SU-DHL-6 (cell line): ENCODE results near the gene HIVEP3.

Source experiments
- H2AFZ ChIP-seq: fragments of 200-600 bp; sonication (generic); 2 replicates; pipeline ENCODE4 v1.6.1; 2014; ENCODE audit warnings: low read depth, mild to moderate bottlenecking, moderate library complexity, mixed read lengths, antibody characterized with exemption, low read length; ENCODE audit not compliant: severe bottlenecking
- H3F3A ChIP-seq: fragments of 200-600 bp; shearing (Covaris generic); 2 replicates; pipeline ENCODE4 v1.6.0; 2016; ENCODE audit warnings: antibody characterized with exemption, mild to moderate bottlenecking; ENCODE audit not compliant: insufficient read depth
- H3K27ac ChIP-seq: fragments of 200-600 bp; sonication (generic); 2 replicates; pipeline ENCODE4 v1.5.1; 2016; ENCODE audit warnings: low read depth, mild to moderate bottlenecking, low read length, moderate library complexity, mixed read lengths
- H3K27me3 ChIP-seq: fragments of 200-600 bp; sonication (generic), shearing (Covaris generic); 2 replicates; pipeline ENCODE4 v1.6.0; 2014; ENCODE audit warnings: mild to moderate bottlenecking, low read length
- H3K36me3 ChIP-seq: fragments of 200-600 bp; sonication (generic); 2 replicates; pipeline ENCODE4 v1.6.1; 2014; ENCODE audit warnings: mild to moderate bottlenecking, low read length, mixed read lengths
- H3K4me2 ChIP-seq: fragments of 300-600, 200-600 bp; shearing (Covaris generic), sonication (generic); 2 replicates; pipeline ENCODE4 v1.6.0; 2014; ENCODE audit warnings: low read length, low read depth, mild to moderate bottlenecking; ENCODE audit not compliant: poor library complexity, severe bottlenecking
- H3K4me3 ChIP-seq: fragments of 200-600 bp; sonication (generic); 2 replicates; pipeline ENCODE4 v1.5.1; 2014; ENCODE audit warnings: antibody characterized with exemption, low read length, mild to moderate bottlenecking, mixed read lengths; ENCODE audit not compliant: insufficient read depth, poor library complexity, severe bottlenecking
- H3K79me2 ChIP-seq: fragments of 200-600 bp; sonication (generic); 2 replicates; pipeline ENCODE4 v1.6.1; 2014; ENCODE audit warnings: mild to moderate bottlenecking, low read length, moderate library complexity; ENCODE audit not compliant: insufficient read depth
- H3K9ac ChIP-seq: fragments of 200-600 bp; sonication (generic); 2 replicates; pipeline ENCODE4 v1.7.0; 2014; ENCODE audit warnings: mild to moderate bottlenecking, low read length
- H3K9me2 ChIP-seq: fragments of 200-600 bp; sonication (generic); replicated peaks from 2 replicates; pipeline ENCODE4 v1.6.1; 2014; ENCODE audit warnings: low read length; ENCODE audit not compliant: insufficient read depth
- H3K9me3 ChIP-seq: fragments of 200-600 bp; sonication (generic); 2 replicates; pipeline ENCODE4 v1.6.1; 2014; ENCODE audit warnings: low read length, mixed read lengths; ENCODE audit not compliant: insufficient read depth
- H4K20me1 ChIP-seq: fragments of 200-600 bp; sonication (generic); 2 replicates; pipeline ENCODE4 v1.6.1; 2014; ENCODE audit warnings: low read depth, mild to moderate bottlenecking, antibody characterized with exemption, low read length, moderate library complexity, mixed read lengths
- CTCF ChIP-seq: fragments of 200-600 bp; sonication (generic); IDR thresholded peaks from one replicate; pipeline ENCODE4 v1.5.1; 2017; ENCODE audit warnings: antibody characterized with exemption, mild to moderate bottlenecking, low read length, moderate library complexity; ENCODE audit not compliant: insufficient read depth, poor library complexity, severe bottlenecking
- EZH2phosphoT487 ChIP-seq: fragments of 200-600 bp; sonication (generic), shearing (Covaris generic); conservative IDR thresholded peaks from 2 replicates; pipeline ENCODE4 v1.6.1; 2018; ENCODE audit warnings: mild to moderate bottlenecking, antibody characterized with exemption, low read length, moderate library complexity, mixed read lengths

Gene HIVEP3

GRCh38 chr1:41849211-41849759 is 69.4 kb downstream of the HIVEP3 start:
- no peaks in the 10 kb centered on the region for H4K20me1 ChIP-seq
- H3K79me2 ChIP-seq = no peaks in the 10 kb centered on the region
- H3K27me3 ChIP-seq = no peaks in the 10 kb centered on the region
- no peaks in the 10 kb centered on the region for H3F3A ChIP-seq
- no peak overlapping the region for H3K4me2 ChIP-seq
- no peaks in the 10 kb centered on the region for H3K36me3 ChIP-seq
- no peak overlapping the region for H2AFZ ChIP-seq
- no peak overlapping the region for H3K9ac ChIP-seq
- TF ChIP-seq CTCF (no peak), EZH2phosphoT487 (no peak)
- no peak overlapping the region for H3K27ac ChIP-seq
- H3K9me2 ChIP-seq = no peaks in the 10 kb centered on the region
- H3K4me3 ChIP-seq = no peak overlapping the region
- H3K9me3 ChIP-seq = no peaks in the 10 kb centered on the region

DNA sequence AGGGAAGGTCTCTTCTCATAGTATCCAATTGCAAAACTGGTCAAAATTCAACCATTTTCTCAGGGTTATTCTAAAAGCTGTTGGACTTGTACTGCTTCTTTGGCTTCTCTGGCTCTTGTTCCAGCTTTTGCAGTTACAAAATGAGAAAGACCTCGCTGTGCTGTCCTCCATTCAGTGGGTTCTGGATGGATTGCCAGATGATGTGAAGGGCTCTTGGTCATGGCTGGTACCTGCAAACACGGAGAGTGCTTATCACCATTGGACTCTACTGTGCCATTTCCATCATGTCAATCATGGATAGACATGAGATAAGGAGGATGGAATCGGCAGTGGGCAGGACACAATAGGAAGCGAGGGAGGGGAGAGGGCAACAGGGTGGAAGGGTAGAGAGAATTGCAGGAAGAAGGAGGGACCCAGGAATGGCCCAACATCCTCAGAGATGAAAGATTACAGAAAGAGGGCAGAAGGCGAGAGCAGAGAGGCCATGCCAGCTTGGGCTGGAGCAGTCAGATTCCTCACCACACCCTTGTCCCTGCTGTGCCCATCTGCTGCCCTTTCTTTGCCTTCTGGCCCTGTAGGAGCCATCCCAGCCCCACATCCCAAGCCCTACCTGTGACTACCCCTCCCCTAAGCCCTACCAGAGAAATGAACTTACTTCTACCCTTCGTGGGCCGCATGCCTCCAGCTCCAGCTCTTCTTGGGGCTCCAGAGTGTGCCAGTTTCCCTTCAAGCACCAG is 70.3 kb downstream of the HIVEP3 start:
- no peak overlapping the region for H2AFZ ChIP-seq

GRCh38 chr1:41847733-41848132 is 71.0 kb downstream of the HIVEP3 start:
- H3K27ac ChIP-seq = no peak overlapping the region
- no peaks in the 10 kb centered on the region for H4K20me1 ChIP-seq

More for the DNA sequence above, 70.3 kb downstream of the HIVEP3 start:
- TF ChIP-seq EZH2phosphoT487 (no peak), CTCF (no peak)
- H3K27me3 ChIP-seq = no peaks in the 10 kb centered on the region
- H3K9me3 ChIP-seq = no peaks in the 10 kb centered on the region
- no peak overlapping the region for H3K27ac ChIP-seq
- H3K9me2 ChIP-seq = no peaks in the 10 kb centered on the region
- H3K79me2 ChIP-seq = no peaks in the 10 kb centered on the region
- no peak overlapping the region for H3K4me3 ChIP-seq
- no peak overlapping the region for H3K4me2 ChIP-seq
- H3K9ac ChIP-seq = no peak overlapping the region
- H3F3A ChIP-seq = no peaks in the 10 kb centered on the region
- no peaks in the 10 kb centered on the region for H4K20me1 ChIP-seq
- H3K36me3 ChIP-seq = no peaks in the 10 kb centered on the region

More at GRCh38 chr1:41847733-41848132, 71.0 kb downstream of the HIVEP3 start:
- no peaks in the 10 kb centered on the region for H3F3A ChIP-seq
- H3K4me2 ChIP-seq = no peak overlapping the region
- no peaks in the 10 kb centered on the region for H3K27me3 ChIP-seq
- H3K9me3 ChIP-seq = no peaks in the 10 kb centered on the region
- H3K4me3 ChIP-seq = no peak overlapping the region
- TF ChIP-seq CTCF = no peak
- no peak for TF ChIP-seq EZH2phosphoT487
- no peak overlapping the region for H2AFZ ChIP-seq
- no peaks in the 10 kb centered on the region for H3K79me2 ChIP-seq
- H3K9ac ChIP-seq = no peak overlapping the region
- H3K9me2 ChIP-seq = no peaks in the 10 kb centered on the region
- H3K36me3 ChIP-seq = no peaks in the 10 kb centered on the region
